Activated T-helper 2 cell treated with anti-CD3 and anti-CD28 coated beads, Interferon-gamma antibody, Interleukin-2, Interleukin-4, amounts not matched to agents 10 μg/mL and 5 μg/mL and 100 μg/mL, durations not matched to agents 14 hours and 24 hours and 36 hours (primary cell): Measurements from ENCODE around the gene EPHA10. TPM values are rescaled to one million over a fixed set of nuclear protein-coding genes. Genes with fewer than 3 reads are reported as not detected.

Experiments used
- DNase-seq: peaks from one replicate; pipeline ENCODE4 v3.0.0; 2021; ENCODE audit warnings: low spot score
- H3K27ac Mint-ChIP-seq: one replicate; pipeline ENCODE4 v1.8.0; 2021; ENCODE audit warnings: mixed read lengths
- H3K27me3 Mint-ChIP-seq: one replicate; pipeline ENCODE4 v1.8.0; 2021; ENCODE audit warnings: low read depth, mixed read lengths
- H3K36me3 Mint-ChIP-seq: one replicate; pipeline ENCODE4 v1.8.0; 2021; ENCODE audit warnings: low read depth, mixed read lengths
- H3K4me1 Mint-ChIP-seq: one replicate; pipeline ENCODE4 v1.8.0; 2021; ENCODE audit warnings: low read depth, mixed read lengths
- H3K4me3 Mint-ChIP-seq: one replicate; pipeline ENCODE4 v1.8.0; 2021; ENCODE audit warnings: low read depth, mild to moderate bottlenecking, moderate library complexity, mixed read lengths
- H3K9me3 Mint-ChIP-seq: one replicate; pipeline ENCODE4 v1.8.0; 2021; ENCODE audit warnings: mixed read lengths
- intact Hi-C: fragments of 100-400 bp; cut with micrococcal nuclease; formaldehyde crosslinking; loops from one replicate; pipeline ENCODE4 v1.15.1; 2023
- total RNA-seq: library from RNA; stranded (reverse); gene quantifications from 2 replicates; pipeline ENCODE4 v1.2.3, GENCODE V29; 2022

The EPHA10 gene
- total RNA-seq, 1 donor from 2014 or later, result 0.21 TPM

- H3K9me3 Mint-ChIP-seq, result no peaks in the 10 kb centered on the region
- H3K36me3 Mint-ChIP-seq, result no peaks in the 10 kb centered on the region
- H3K4me3 Mint-ChIP-seq, result no peak overlapping the region
- no peak for DNase-seq
- peaks cover 8% of the 10 kb centered on the region for H3K27me3 Mint-ChIP-seq
- H3K4me1 Mint-ChIP-seq, result no peaks in the 10 kb centered on the region
- no peak overlapping the region for H3K27ac Mint-ChIP-seq
- intact Hi-C loops, result no loop called here
These were observed 97.8 kb downstream of the EPHA10 start for GRCh38 chr1:37667023-37667671.

GRCh38 chr1:37666241-37666867 is 98.6 kb downstream of the EPHA10 start:
- no peak overlapping the region for H3K27ac Mint-ChIP-seq
- DNase-seq, result no peak
- H3K4me1 Mint-ChIP-seq, result no peaks in the 10 kb centered on the region
- peaks cover 3% of the 10 kb centered on the region for H3K27me3 Mint-ChIP-seq
- H3K4me3 Mint-ChIP-seq, result no peak overlapping the region
- H3K36me3 Mint-ChIP-seq, result no peaks in the 10 kb centered on the region
- intact Hi-C loops, result no loop called here
- H3K9me3 Mint-ChIP-seq, result no peaks in the 10 kb centered on the region

Other genes starting within 250 kb of the EPHA10 start
- gene SNIP1, start 210.8 kb downstream of the EPHA10 start, total RNA-seq, result 26.1 and 27.8 TPM in 2 replicates
- gene DNALI1, start 208.2 kb downstream of the EPHA10 start, total RNA-seq, result not detected in 2 replicates
- 95.6 and 98.0 TPM in 2 replicates for gene GNL2, start 169.2 kb downstream of the EPHA10 start, total RNA-seq
- gene RSPO1, start 130.2 kb downstream of the EPHA10 start, total RNA-seq, result not detected in 2 replicates
- gene CDCA8, start 72.6 kb downstream of the EPHA10 start, total RNA-seq, result 41.2 TPM in 2 replicates
- gene MANEAL, start 28.7 kb upstream of the EPHA10 start, total RNA-seq, result 0.94 and 1.1 TPM in 2 replicates
- 22.6 and 24.5 TPM in 2 replicates for gene C1orf122, start 42.7 kb upstream of the EPHA10 start, total RNA-seq
- gene YRDC, start 43.1 kb upstream of the EPHA10 start, total RNA-seq, result 45.2 and 46.5 TPM in 2 replicates
- gene MTF1, start 94.5 kb upstream of the EPHA10 start, total RNA-seq, result 24.8 and 27.8 TPM in 2 replicates
- gene INPP5B, start 181.9 kb upstream of the EPHA10 start, total RNA-seq, result 23.1 and 24.2 TPM in 2 replicates
- gene SF3A3, start 224.9 kb upstream of the EPHA10 start, total RNA-seq, result 105 and 112 TPM in 2 replicates
- 30.1 and 33.3 TPM in 2 replicates for gene FHL3, start 240.4 kb upstream of the EPHA10 start, total RNA-seq
- 78.8 and 79.0 TPM in 2 replicates for gene UTP11, start 247.6 kb upstream of the EPHA10 start, total RNA-seq